ENCODE data around the gene RPS21. TPM values are rescaled to one million over a fixed set of nuclear protein-coding genes. Genes with fewer than 3 reads are reported as not detected.

The RPS21 gene
- total and polyA plus RNA-seq, 12 donors = 438 to 4,794 (median 1,602) TPM

GRCh38 chr20:62360854-62361798, 25.8 kb upstream of the RPS21 start:
- Histone ChIP-seq H3K4me3 (no peak overlapping the region), H3K9me3 (replicated peaks in 1 of 3) (no peaks in the 10 kb centered on the region), H3K27ac (peak overlapping the region in 1 of 5 donors; percentile 51), H3K4me1 (replicated peaks in 1 of 2) (peaks cover 52 to 53% of the 10 kb centered on the region in 2 donors), H3K36me3 (replicated peaks in 1 of 2) (peaks cover 0 to 4% of the 10 kb centered on the region in 2 donors), H3K27me3 (no peaks in the 10 kb centered on the region)
- TF ChIP-seq, protein P1, sequence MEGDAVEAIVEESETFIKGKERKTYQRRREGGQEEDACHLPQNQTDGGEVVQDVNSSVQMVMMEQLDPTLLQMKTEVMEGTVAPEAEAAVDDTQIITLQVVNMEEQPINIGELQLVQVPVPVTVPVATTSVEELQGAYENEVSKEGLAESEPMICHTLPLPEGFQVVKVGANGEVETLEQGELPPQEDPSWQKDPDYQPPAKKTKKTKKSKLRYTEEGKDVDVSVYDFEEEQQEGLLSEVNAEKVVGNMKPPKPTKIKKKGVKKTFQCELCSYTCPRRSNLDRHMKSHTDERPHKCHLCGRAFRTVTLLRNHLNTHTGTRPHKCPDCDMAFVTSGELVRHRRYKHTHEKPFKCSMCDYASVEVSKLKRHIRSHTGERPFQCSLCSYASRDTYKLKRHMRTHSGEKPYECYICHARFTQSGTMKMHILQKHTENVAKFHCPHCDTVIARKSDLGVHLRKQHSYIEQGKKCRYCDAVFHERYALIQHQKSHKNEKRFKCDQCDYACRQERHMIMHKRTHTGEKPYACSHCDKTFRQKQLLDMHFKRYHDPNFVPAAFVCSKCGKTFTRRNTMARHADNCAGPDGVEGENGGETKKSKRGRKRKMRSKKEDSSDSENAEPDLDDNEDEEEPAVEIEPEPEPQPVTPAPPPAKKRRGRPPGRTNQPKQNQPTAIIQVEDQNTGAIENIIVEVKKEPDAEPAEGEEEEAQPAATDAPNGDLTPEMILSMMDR (IDR thresholded peaks at IDR 0.05) = no peak
- TF ChIP-seq POLR2A (IDR thresholded peaks at IDR 0.05) = no peak
- peak in 4 of 7 donors; percentile 13 to 32 (median 24) for DNase-seq
- intact Hi-C loops (cut with DNase I) = no loop called here
- 66 to 80% (median 72%) methylated on average over 11 to 25 of the region's 25 CpGs for WGBS, 4 donors

DNA sequence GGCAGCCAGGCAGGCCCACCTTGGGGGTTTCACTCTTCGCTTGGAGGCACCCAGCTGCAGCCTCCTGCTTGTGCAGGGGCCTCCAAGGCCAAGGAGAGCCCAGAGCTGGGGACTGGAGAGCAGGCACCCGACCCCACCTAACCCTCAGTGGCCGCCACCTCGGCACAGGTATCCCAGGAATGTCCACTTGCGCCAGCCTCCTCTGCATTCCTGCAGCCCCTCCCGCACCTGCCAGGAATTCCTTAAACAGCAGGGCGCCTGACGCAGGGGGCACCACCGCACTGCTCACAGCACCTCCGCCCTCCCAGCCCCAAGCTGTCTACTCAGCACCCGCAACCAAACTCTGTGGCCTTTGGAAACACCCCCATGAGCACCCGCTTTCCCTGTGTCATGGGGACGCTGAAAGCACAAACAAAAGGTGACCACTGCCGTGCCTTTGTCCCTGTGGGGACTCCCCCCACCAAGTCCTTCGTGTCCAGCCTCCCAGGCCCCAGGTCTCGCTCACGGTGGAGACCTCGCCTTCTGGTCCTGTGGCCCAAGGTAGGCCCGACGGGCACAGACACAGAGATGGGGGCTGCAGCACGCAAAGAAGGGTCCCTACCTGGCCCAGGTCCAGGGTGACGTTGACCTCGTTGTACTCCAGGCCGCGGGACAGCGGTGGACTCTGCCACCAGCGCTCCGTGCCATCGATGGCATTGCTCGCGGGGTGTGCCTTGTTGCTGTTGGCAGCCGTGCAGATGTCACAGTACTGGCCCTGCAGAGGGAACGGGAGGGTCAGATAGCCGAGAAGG, 24.9 kb upstream of the RPS21 start:
- peaks cover 0 to 4% of the 10 kb centered on the region in 2 donors for H3K36me3 ChIP-seq (replicated peaks in 1 of 2)
- intact Hi-C loops (cut with DNase I) = no loop called here
- H3K4me1 ChIP-seq (replicated peaks in 1 of 2) = peaks cover 48 to 50% of the 10 kb centered on the region in 2 donors
- peak in 5 of 7 donors; percentile 13 to 31 (median 23) for DNase-seq
- H3K27ac ChIP-seq = peak overlapping the region in 1 of 5 donors; percentile 51
- H3K4me3 ChIP-seq = no peak overlapping the region
- no peak for TF ChIP-seq POLR2A (IDR thresholded peaks at IDR 0.05)
- TF ChIP-seq, protein P1 (IDR thresholded peaks at IDR 0.05) = no peak
- no peaks in the 10 kb centered on the region for H3K27me3 ChIP-seq
- 85 to 90% (median 87%) methylated on average over 13 to 34 of the region's 34 CpGs for WGBS, 4 donors
- no peaks in the 10 kb centered on the region for H3K9me3 ChIP-seq (replicated peaks in 1 of 3)

- Histone ChIP-seq H3K9me3 (replicated peaks in 1 of 3) (no peaks in the 10 kb centered on the region), H3K27ac (no peak overlapping the region), H3K4me1 (replicated peaks in 1 of 2) (peaks cover 46 to 48% of the 10 kb centered on the region in 2 donors), H3K36me3 (replicated peaks in 1 of 2) (peaks cover 0 to 4% of the 10 kb centered on the region in 2 donors), H3K4me3 (no peak overlapping the region), H3K27me3 (no peaks in the 10 kb centered on the region)
- 79 to 92% (median 83%) methylated on average over 9 to 13 of the region's 13 CpGs for WGBS, 4 donors
- peak in 1 of 7 donors; percentile 6 for DNase-seq
- TF ChIP-seq, protein P1 (IDR thresholded peaks at IDR 0.05) = no peak
- TF ChIP-seq POLR2A (IDR thresholded peaks at IDR 0.05) = no peak
- intact Hi-C loops (cut with DNase I) = no loop called here
Observed at GRCh38 chr20:62362590-62362940, 24.3 kb upstream of the RPS21 start.

Data from adrenal gland (tissue), 12 donors.